Measurements from ENCODE around the gene SH3RF3. TPM values are rescaled to one million over a fixed set of nuclear protein-coding genes. Genes with fewer than 3 reads are reported as not detected.

The SH3RF3 gene
- total RNA-seq, 2 donors from 2014 or later = 1.3 to 2.5 TPM

GRCh38 chr2:109339519-109339966 is 210.5 kb downstream of the SH3RF3 start:
- DNase-seq = no peak
- Histone ChIP-seq H3K9ac (ENCODE audit: low read depth in 2 of 2, low read length in 2 of 2) (no peak overlapping the region), H3K4me3 (no peak overlapping the region), H3K9me3 (no peaks in the 10 kb centered on the region), H3K27ac (no peak overlapping the region), H3K27me3 (no peaks in the 10 kb centered on the region), H3K4me1 (no peaks in the 10 kb centered on the region), H3K36me3 (no peaks in the 10 kb centered on the region)
- intact Hi-C loops (cut with DNase I) = no loop called here
- TF ChIP-seq CTCF (IDR thresholded peaks at IDR 0.05) = no peak

GRCh38 chr2:109340381-109340780 is 211.4 kb downstream of the SH3RF3 start:
- intact Hi-C loops (cut with DNase I) = no loop called here
- no peak overlapping the region for H3K9ac ChIP-seq (ENCODE audit: low read depth in 2 of 2, low read length in 2 of 2)
- no peak for TF ChIP-seq CTCF (IDR thresholded peaks at IDR 0.05)
- H3K4me1 ChIP-seq = no peaks in the 10 kb centered on the region
- H3K27ac ChIP-seq = no peak overlapping the region
- no peak for DNase-seq
- no peaks in the 10 kb centered on the region for H3K9me3 ChIP-seq
- no peaks in the 10 kb centered on the region for H3K27me3 ChIP-seq
- H3K36me3 ChIP-seq = no peaks in the 10 kb centered on the region
- no peak overlapping the region for H3K4me3 ChIP-seq

GRCh38 chr2:109341355-109342255 is 212.6 kb downstream of the SH3RF3 start:
- intact Hi-C loops (cut with DNase I) = no loop called here
- no peaks in the 10 kb centered on the region for H3K4me1 ChIP-seq

GRCh38 chr2:109342256-109342850 is 213.3 kb downstream of the SH3RF3 start:
- no peak overlapping the region for H3K27ac ChIP-seq
- intact Hi-C loops (cut with DNase I) = no loop called here
- H3K9ac ChIP-seq (ENCODE audit: low read depth in 2 of 2, low read length in 2 of 2) = no peak overlapping the region
- DNase-seq = no peak
- no peaks in the 10 kb centered on the region for H3K9me3 ChIP-seq
- no peaks in the 10 kb centered on the region for H3K36me3 ChIP-seq
- H3K27me3 ChIP-seq = no peaks in the 10 kb centered on the region
- no peak for TF ChIP-seq CTCF (IDR thresholded peaks at IDR 0.05)
- no peak overlapping the region for H3K4me3 ChIP-seq
- H3K4me1 ChIP-seq = no peaks in the 10 kb centered on the region

More at GRCh38 chr2:109341355-109342255, 212.6 kb downstream of the SH3RF3 start:
- Histone ChIP-seq H3K9ac (ENCODE audit: low read depth in 2 of 2, low read length in 2 of 2) (no peak overlapping the region), H3K36me3 (no peaks in the 10 kb centered on the region), H3K27me3 (no peaks in the 10 kb centered on the region), H3K27ac (no peak overlapping the region), H3K9me3 (no peaks in the 10 kb centered on the region), H3K4me3 (no peak overlapping the region)
- peak; percentile 13 for DNase-seq
- TF ChIP-seq CTCF (IDR thresholded peaks at IDR 0.05) = no peak

GRCh38 chr2:109342930-109343329 is 213.9 kb downstream of the SH3RF3 start:
- no peak for TF ChIP-seq CTCF (IDR thresholded peaks at IDR 0.05)
- intact Hi-C loops (cut with DNase I) = no loop called here
- Histone ChIP-seq H3K4me3 (no peak overlapping the region), H3K27me3 (no peaks in the 10 kb centered on the region), H3K9me3 (no peaks in the 10 kb centered on the region), H3K36me3 (no peaks in the 10 kb centered on the region), H3K9ac (ENCODE audit: low read depth in 2 of 2, low read length in 2 of 2) (no peak overlapping the region), H3K4me1 (no peaks in the 10 kb centered on the region), H3K27ac (no peak overlapping the region)
- no peak for DNase-seq
